HG03025 (cell line): ENCODE results near the gene DGAT2.

Experiments
- ATAC-seq: cut with Tn5 transposase; IDR thresholded peaks from one replicate; pipeline ENCODE4 v1.9.1; 2021; ENCODE audit warnings: mild to moderate bottlenecking, moderate library complexity; ENCODE audit not compliant: unreplicated experiment, low FRiP score

Gene DGAT2

DNA sequence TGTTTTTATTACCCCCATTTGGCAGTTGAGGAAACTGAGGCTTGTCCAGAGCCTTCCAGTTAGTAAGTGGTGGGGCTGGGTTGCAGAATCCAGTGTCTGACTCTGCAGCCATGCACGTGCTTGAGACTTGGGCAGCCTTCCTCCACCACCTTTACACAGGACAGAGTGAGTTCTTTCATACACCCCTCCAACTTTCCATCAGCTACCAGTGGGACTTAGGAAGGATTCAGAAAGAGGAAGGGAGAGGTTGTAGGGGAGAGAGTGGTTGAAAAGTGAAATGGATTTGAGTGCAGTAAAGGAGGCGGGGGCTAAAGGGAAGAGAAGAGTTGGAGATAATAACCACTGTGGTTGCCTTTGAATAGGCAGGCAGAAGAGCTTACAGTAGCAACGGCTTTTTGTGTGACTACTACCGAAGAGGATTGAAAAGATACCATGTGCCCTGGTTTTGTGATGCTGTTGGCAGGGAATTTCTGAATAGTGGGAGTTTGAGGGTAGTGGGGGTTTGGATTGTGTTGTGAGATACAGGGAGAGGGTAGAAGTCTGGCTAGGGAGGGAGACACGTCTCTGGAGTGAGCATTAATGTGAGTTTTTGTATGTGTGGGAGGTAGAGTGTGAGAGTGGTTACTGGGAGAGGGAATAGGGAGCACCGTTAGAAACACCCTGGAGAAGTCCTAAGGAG lies 48.1 kb downstream of the DGAT2 start:
- no peak for ATAC-seq

DNA sequence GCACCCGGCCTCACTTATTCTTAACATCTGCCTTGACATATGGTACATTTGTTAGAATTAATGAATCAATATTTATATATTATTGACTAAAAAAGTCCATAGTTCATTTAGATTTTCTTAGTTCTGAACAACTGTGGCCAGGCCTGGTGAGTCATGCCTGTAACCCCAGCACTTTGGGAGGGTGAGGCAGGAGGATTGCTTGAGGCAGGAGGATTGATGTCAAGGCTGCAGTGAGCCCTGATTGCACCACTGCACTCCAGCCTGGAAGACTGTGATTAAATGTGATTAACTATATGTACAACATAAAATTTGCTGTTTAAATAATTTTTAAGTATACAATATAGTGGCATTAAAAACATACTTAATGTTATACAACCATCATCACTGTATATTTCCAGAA lies 52.1 kb downstream of the DGAT2 start:
- ATAC-seq = no peak

- ATAC-seq = no peak
Observed at GRCh38 chr11:75821202-75821601, 52.6 kb downstream of the DGAT2 start.

DNA sequence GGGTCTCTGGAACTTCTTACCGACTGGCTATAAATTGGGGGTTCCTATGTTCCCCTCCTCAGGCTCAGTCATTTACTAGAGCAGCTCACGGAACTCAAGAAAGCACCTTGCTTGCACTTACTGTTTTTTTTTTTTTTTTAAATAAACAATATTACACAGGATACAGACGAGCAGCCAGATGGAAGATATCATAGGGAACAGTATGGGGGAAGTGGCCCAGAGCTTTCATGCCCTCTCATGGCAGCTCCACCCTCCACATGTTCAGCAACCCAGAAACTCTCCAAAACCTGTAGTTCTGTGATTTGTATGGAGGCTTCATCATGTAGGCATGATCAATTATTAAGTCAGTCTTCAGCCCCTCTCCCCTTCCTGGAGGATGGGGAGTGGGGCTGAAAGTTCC lies 54.0 kb downstream of the DGAT2 start:
- ATAC-seq = no peak

GRCh38 chr11:75823415-75823814 lies 54.8 kb downstream of the DGAT2 start:
- no peak for ATAC-seq

DNA sequence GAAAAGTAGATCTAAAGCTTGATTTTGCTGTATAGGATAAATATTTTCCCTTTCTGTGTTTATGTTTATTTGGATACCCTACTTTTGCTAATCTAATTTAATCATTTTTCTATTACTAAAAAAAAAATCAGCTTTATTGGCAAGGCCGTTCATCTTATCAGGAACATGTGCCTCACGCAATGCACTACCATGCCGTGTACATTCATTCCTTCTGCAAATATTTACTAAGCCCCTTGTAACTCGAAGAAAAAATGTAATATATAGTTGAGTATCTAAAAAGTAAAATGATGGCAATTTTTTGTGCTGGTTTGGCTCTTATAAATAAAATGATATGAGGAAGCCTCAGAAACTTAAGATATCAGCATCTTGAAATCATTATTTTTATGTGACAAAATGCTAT lies 55.4 kb downstream of the DGAT2 start:
- peak; percentile 12 for ATAC-seq

GRCh38 chr11:75826461-75827230 lies 58.1 kb downstream of the DGAT2 start:
- ATAC-seq = no peak

DNA sequence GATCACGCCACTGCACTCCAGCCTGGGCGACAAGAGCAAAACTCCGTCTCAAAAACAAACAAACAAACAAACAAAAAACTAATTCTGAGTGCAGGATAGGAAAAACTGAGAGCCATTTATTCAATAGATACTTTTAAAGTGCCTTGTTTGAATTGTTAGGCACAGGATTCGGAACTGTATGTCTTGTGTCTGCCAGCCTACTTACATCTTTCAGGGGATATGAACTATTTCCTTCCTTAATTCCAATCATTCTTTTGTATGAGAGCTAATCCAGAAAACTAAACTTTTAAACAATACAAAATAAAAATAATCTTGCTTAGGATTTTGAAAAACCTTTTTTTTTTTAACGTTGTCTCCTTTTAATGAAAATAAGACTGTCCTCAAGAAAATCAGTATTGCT lies 59.0 kb downstream of the DGAT2 start:
- no peak for ATAC-seq

- no peak for ATAC-seq
Observed at GRCh38 chr11:75831915-75832502, 63.4 kb downstream of the DGAT2 start.

GRCh38 chr11:75834728-75835127 lies 66.2 kb downstream of the DGAT2 start:
- ATAC-seq = no peak

GRCh38 chr11:75836417-75836816 lies 67.8 kb downstream of the DGAT2 start:
- ATAC-seq = no peak

DNA sequence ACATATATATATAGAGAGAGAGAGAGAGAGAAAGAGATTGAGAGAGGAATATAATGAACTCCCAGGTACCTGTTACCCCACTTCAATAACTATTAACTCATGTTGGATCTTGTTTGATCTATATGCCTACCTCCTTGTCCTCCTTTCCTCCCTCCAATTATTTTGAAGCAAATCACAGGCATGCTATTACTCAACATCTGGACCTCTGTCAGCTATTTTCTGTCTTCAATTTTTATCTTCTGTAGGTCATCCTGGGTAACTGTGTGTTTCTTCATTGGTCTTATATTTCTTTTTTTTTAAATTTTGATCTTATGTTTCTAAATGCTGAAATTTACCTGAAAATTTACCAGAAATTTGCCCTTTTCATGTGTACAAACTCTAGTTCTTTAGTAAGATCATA lies 71.3 kb downstream of the DGAT2 start:
- no peak for ATAC-seq

DNA sequence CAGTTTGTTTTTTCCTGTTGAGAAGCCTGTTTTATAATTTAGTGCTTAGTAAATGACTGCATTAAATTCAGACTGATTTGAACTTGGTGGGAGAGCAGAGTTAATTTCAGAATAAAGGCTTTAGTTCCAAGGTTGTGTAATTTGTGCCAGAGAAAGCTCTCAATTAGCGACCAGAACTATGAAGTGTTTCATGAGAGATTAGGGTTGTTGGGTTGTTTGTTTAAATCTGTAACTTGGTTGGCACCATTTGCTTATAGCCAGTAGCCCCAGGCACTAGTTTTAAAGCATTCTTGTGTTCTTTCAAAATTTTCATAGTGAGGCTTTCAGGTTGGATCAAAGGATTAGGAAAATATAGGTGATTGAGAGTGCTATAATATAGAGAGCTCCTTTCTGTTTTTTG lies 71.9 kb downstream of the DGAT2 start:
- ATAC-seq = no peak

- no peak for ATAC-seq
Observed at GRCh38 chr11:75841739-75842138, 73.2 kb downstream of the DGAT2 start.

GRCh38 chr11:75845324-75845723 lies 76.7 kb downstream of the DGAT2 start:
- ATAC-seq = no peak

DNA sequence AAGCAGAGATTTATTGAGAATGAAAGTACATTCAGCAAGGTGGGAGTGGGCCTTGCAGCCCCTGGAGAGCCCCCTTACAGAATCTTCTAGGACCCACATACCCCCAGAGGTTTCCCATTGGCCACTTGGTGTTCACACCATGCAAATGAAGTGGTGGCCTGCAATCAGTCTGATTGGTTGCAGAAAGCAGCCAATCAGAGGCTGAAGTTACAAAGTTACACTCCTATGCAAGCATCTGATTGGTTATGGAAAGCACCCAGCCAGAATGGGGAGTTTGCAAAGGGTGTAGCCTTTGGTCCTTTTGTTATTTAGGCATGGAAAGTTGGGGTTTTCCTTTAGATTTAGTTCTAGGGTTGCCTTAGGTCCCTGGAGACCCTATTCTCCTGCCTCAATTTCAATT lies 81.3 kb downstream of the DGAT2 start:
- no peak for ATAC-seq

DNA sequence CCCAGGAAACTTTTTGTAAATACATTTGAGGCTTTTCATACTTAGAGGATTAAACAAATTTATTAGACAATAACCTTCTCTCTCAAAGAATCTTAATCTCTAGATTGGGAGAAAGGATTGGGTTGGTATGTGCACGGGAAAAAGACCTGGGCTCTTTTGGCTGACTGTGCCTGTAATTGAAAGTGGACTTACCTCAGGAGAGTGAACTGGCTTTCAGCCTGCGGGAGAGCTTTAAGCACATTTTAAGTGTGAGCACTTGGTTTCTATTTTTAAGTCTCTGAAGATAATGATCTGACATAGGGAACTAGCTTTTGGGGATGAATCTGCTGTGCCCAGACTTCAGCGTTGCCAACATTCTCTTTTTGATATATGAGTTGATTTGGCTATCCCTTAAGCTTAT lies 82.2 kb downstream of the DGAT2 start:
- no peak for ATAC-seq
